ENCODE measurements around the gene KIF17. TPM values are rescaled to one million over a fixed set of nuclear protein-coding genes. Genes with fewer than 3 reads are reported as not detected.

Gene KIF17
- polyA plus RNA-seq, 2 of the 4 experiments (the other 2 are of a cell fraction), result 0.78 to 1.0 TPM

- POLR2A ChIA-PET, result interaction anchor here (0.6 to 1.9 kb wide), 8 partner anchors 13 to 575 kb away, joined by 3 to 8 read pairs (median 3); partner anchors contain the start of genes DDOST and FAM43B
Observed at GRCh38 chr1:20634065-20634593, 83.7 kb downstream of the KIF17 start.

DNA sequence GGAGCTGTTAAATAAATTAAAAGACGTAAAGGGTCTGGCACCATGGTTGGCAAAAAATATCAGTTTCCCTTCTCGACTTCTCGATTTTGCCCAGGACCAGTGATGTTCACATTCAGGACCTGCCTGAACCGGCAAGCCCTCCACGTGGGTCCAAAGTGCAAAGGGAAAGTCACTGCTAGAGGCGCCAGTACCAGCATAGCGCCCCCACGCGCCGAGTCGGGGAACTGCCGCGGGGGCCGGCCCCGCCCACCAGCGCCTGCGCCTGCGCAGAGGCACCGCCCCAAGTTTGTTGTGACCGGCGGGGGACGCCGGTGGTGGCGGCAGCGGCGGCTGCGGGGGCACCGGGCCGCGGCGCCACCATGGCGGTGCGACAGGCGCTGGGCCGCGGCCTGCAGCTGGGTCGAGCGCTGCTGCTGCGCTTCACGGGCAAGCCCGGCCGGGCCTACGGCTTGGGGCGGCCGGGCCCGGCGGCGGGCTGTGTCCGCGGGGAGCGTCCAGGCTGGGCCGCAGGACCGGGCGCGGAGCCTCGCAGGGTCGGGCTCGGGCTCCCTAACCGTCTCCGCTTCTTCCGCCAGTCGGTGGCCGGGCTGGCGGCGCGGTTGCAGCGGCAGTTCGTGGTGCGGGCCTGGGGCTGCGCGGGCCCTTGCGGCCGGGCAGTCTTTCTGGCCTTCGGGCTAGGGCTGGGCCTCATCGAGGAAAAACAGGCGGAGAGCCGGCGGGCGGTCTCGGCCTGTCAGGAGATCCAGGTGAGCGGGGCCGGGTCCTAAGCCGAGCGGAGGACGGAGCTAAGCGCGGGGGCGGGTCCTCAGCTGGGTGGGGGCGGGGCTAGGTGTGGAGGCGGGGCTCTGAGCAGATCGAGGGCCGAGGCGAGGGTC is 84.4 kb downstream of the KIF17 start, which contains the start of gene PINK1:
Gene PINK1 (plus strand): TSS at position 269 of the 875 bp plus-strand sequence. CDS start 91 bp downstream, at position 360.
- DNase-seq (ENCODE audit: low read depth in 1 of 2, low spot score in 1 of 2), result peak; percentile 50 to 76
- Histone ChIP-seq H3K9me3 (no peaks in the 10 kb centered on the region), H3K4me2 (peak within 1 kb of the TSS; percentile 98), H3K27ac (peak within 1 kb of the TSS; percentile 92), H3K4me3 (peak within 1 kb of the TSS; percentile 100), H3K4me1 (peaks cover 18% of the 10 kb centered on the region)
- peak; percentile 74; the same call in 1 of the 2 replicates for TF ChIP-seq ESRRA (IDR thresholded peaks at IDR 0.05; ENCODE audit: borderline replicate concordance, low read length)
- TF ChIP-seq JUN (IDR thresholded peaks at IDR 0.05), result peak in 1 of 2 experiments; percentile 40; a peak in 2 of 5 replicates
- peak; percentile 26; the same call in 1 of the 2 replicates for TF ChIP-seq POLR2A (IDR thresholded peaks at IDR 0.05; ENCODE audit: low read length)
- peak; percentile 85 for TF ChIP-seq SMC3 (IDR thresholded peaks at IDR 0.05)
- TF ChIP-seq, protein P1, sequence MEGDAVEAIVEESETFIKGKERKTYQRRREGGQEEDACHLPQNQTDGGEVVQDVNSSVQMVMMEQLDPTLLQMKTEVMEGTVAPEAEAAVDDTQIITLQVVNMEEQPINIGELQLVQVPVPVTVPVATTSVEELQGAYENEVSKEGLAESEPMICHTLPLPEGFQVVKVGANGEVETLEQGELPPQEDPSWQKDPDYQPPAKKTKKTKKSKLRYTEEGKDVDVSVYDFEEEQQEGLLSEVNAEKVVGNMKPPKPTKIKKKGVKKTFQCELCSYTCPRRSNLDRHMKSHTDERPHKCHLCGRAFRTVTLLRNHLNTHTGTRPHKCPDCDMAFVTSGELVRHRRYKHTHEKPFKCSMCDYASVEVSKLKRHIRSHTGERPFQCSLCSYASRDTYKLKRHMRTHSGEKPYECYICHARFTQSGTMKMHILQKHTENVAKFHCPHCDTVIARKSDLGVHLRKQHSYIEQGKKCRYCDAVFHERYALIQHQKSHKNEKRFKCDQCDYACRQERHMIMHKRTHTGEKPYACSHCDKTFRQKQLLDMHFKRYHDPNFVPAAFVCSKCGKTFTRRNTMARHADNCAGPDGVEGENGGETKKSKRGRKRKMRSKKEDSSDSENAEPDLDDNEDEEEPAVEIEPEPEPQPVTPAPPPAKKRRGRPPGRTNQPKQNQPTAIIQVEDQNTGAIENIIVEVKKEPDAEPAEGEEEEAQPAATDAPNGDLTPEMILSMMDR (IDR thresholded peaks at IDR 0.05), result peak; percentile 89
- TF ChIP-seq, protein P2, sequence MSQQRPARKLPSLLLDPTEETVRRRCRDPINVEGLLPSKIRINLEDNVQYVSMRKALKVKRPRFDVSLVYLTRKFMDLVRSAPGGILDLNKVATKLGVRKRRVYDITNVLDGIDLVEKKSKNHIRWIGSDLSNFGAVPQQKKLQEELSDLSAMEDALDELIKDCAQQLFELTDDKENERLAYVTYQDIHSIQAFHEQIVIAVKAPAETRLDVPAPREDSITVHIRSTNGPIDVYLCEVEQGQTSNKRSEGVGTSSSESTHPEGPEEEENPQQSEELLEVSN (IDR thresholded peaks at IDR 0.05; ENCODE audit: borderline replicate concordance, low read depth), result peak; percentile 63
- TF ChIP-seq MAX (IDR thresholded peaks at IDR 0.05), result peak; percentile 90
- TF ChIP-seq RAD21 (conservative IDR thresholded peaks at IDR 0.05 in 1 of 2, IDR thresholded peaks at IDR 0.05 in 1 of 2), result peak; percentile 65 to 69
- TF ChIP-seq PHF8 (IDR thresholded peaks at IDR 0.05; ENCODE audit: borderline replicate concordance, low read depth), result peak; percentile 41
- no peak for TF ChIP-seq HEYL (CRISPR knock-in tag; IDR thresholded peaks at IDR 0.05)
- TF ChIP-seq MYC (IDR thresholded peaks at IDR 0.05; ENCODE audit: borderline replicate concordance, low read length), result peak; percentile 68; the same call in 1 of the 2 replicates
- TF ChIP-seq MAZ (IDR thresholded peaks at IDR 0.05; ENCODE audit: borderline replicate concordance, low read depth, low read length), result no peak
- TF ChIP-seq RNF2 (IDR thresholded peaks at IDR 0.05; ENCODE audit: borderline replicate concordance, low read depth), result no peak
- POLR2A ChIA-PET, result interaction anchor here (0.6 to 1.9 kb wide), 8 partner anchors 13 to 576 kb away, joined by 3 to 8 read pairs (median 3); partner anchors contain the start of genes DDOST and FAM43B
- 5% methylated on average over 14 of the region's 93 CpGs for WGBS (ENCODE audit: missing lambda C conversion rate)
- CTCF ChIA-PET, result interaction anchor here (0.6 to 5.9 kb wide), 40 partner anchors 8 to 420 kb away, joined by 3 to 90 read pairs (median 4); partner anchors contain the start of genes CDA and FAM43B
- peak; percentile 91 to 92 for ATAC-seq
- no peak for FAIRE-seq

More at GRCh38 chr1:20634065-20634593, 83.7 kb downstream of the KIF17 start:
- H3K27ac ChIP-seq, result peak overlapping the region; percentile 92
- peak overlapping the region; percentile 100 for H3K4me3 ChIP-seq
- DNase-seq (ENCODE audit: low read depth in 1 of 2, low spot score in 1 of 2) (no peak), ATAC-seq (peak in 1 of 2 experiments; percentile 14; a peak in 2 of 6 replicates), FAIRE-seq (no peak)
- WGBS (ENCODE audit: missing lambda C conversion rate), result 26% methylated on average over 11 of the region's 11 CpGs
- H3K4me1 ChIP-seq, result peaks cover 18% of the 10 kb centered on the region
- CTCF ChIA-PET, result interaction anchor here (0.7 to 5.9 kb wide), 23 partner anchors 8 to 123 kb away, joined by 3 to 90 read pairs (median 6); partner anchors contain the start of genes CDA and FAM43B
- peak overlapping the region; percentile 98 for H3K4me2 ChIP-seq
- no peaks in the 10 kb centered on the region for H3K9me3 ChIP-seq
- TF ChIP-seq POLR2A (IDR thresholded peaks at IDR 0.05; ENCODE audit: low read length) (no peak), MAX (IDR thresholded peaks at IDR 0.05) (no peak), EHF (CRISPR knock-in tag; IDR thresholded peaks at IDR 0.05) (no peak), BHLHE40 (IDR thresholded peaks at IDR 0.05; ENCODE audit: low read depth, low read length) (no peak), FOSB (CRISPR knock-in tag; IDR thresholded peaks at IDR 0.05) (no peak), MAFK (IDR thresholded peaks at IDR 0.05; ENCODE audit: partially characterized antibody) (no peak)
- TF ChIP-seq, protein P3, sequence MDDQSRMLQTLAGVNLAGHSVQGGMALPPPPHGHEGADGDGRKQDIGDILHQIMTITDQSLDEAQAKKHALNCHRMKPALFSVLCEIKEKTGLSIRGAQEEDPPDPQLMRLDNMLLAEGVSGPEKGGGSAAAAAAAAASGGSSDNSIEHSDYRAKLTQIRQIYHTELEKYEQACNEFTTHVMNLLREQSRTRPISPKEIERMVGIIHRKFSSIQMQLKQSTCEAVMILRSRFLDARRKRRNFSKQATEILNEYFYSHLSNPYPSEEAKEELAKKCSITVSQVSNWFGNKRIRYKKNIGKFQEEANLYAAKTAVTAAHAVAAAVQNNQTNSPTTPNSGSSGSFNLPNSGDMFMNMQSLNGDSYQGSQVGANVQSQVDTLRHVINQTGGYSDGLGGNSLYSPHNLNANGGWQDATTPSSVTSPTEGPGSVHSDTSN (IDR thresholded peaks at IDR 0.05), result no peak
